Measurements from ENCODE around the gene OR6C68.
"Not testable (repeated sequence)": the region's sequence is repeated elsewhere in the genome, so short reads cannot be mapped to it uniquely, and the experiment has no call there.

OR6C68 gene

DNA sequence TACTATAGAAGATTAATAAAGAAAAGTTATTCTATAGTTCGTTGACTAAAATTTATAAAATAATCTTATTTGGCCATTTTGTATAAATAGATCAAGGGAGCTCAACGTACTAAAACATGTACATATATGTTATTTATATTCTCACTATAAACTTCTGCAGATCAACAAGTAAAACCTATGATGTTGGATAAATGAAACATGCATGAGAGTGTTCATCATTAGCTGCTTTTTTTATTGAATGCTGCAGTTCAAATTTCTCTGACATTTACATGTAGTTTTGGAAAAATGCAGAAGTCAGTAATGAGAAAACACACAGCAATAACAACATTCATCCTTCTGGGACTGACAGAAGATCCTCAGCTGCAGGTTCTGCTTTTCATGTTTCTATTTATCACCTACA, at the start of gene OR6C68:
Gene OR6C68, plus strand, starts transcription at position 301 of the 400 bp plus-strand sequence. Its CDS starts 0 bp downstream, at position 301.
- DNase-seq (ENCODE audit: low read depth, low spot score), result no peak

DNA sequence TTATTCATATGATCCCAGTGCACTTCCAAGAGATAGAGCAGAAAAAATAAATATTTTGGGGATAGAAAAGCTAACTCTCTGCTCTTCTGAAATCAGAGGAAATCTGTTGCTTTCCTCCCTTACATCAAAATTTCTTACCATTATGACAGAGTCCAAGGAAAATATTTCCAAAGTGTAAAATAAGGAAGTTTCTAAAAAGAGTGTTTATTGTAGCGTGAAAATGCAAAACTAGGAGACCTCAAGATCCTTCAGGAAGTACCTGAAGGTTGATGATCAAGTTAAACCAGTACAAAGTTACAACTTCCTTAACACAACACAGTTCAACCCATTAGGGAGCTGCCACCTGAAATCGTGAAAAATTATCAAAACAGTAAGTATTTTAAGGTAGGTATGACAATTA, 48.4 kb upstream of the OR6C68 start, which contains the start of gene OR6C2:
Gene OR6C2, plus strand, starts transcription at position 301 of the 400 bp plus-strand sequence. CDS start 8,138 bp downstream, outside the sequence.
- DNase-seq (ENCODE audit: low read depth, low spot score), result no peak

DNA sequence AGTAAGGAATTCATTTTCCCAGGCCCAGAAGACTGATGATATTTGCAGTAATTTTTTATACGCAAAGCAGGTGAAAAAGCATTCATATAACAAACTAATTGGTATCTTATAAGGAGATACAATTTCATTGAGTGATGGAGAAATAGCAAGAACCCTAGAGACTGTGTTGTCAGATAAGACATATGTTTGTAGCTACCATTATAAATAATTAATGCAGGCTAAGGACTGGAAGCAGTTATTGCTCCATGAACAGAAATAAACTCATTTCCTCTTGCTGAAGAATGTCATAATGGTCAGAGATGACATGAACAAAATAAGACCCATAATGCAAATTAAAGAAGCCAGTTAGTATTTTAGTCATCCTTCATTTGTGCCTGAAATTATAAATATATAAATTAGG, 46.8 kb upstream of the OR6C68 start:
- no peak for DNase-seq (ENCODE audit: low read depth, low spot score)

DNA sequence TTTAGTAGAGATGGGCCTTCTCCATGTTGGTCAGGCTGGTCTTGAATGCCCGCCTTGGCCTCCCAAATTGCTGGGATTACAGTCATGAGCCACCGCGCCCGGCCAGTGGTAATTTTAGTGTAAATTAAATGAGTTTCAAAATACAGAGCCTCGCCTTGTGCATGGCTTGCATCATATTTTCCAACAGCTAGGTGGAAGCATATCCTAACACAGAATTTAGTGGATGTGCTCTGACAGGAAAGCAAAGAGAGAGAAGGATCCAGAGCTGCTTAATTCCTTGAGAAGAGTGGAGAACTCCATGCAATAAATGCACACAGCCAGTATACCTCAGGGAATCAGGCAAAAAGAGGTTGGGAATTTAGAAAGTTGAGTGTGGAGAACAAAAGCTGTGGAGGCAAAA, 45.9 kb upstream of the OR6C68 start:
- no peak for DNase-seq (ENCODE audit: low read depth, low spot score)

DNA sequence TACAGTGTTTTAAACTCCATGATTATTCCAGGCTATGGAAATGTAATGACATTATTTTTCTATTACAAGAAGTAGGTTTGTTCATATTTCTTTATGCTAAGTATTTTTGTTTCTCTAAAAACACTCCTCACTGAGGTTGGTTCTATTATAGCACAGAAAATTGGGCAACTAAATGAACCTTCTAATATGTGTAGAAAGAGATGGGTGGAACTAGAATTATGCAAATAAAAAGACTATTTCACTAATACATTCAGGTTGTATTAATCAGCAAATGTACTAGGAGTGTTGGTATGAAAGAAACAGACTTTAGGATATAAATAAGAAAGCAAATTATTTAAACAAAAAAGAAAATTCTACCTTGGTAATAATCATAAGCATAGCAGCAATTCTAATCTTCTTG, 43.4 kb upstream of the OR6C68 start:
- DNase-seq (ENCODE audit: low read depth, low spot score), result no peak

DNA sequence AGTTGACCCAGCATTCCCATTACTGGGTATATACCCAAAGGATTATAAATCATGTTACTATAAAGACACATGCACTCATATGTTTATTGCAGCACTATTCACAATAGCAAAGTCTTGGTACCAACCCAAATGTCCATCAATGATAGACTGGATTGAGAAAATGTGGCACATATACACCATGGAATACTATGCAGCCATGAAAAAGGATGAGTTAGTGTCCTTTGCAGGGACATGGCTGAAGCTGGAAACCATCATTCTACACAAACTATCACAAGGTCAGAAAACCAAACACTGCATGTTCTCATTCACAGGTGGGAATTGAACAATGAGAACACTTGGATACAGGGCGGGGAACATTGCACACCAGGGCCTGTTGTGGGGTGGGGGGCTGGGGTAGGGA, 27.3 kb upstream of the OR6C68 start:
- DNase-seq (ENCODE audit: low read depth, low spot score), result not testable (repeated sequence)

DNA sequence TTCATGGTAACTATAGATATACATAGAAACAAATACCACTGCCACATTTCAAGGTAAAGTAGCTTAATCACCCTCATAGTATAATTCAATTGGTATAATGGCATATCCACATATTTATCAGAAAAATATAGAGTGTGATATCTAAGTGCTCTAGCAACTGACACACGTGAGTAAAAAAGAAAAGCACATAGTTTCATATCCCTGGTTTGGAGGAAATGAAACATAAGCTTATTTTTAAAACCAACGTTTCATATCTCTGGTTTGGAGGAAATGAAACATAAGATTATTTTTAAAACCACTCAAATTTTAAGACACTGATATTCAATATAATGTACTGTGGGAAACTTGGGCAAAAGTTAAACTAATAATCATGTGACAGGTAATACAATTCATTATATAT, 24.3 kb upstream of the OR6C68 start:
- DNase-seq (ENCODE audit: low read depth, low spot score), result no peak

DNA sequence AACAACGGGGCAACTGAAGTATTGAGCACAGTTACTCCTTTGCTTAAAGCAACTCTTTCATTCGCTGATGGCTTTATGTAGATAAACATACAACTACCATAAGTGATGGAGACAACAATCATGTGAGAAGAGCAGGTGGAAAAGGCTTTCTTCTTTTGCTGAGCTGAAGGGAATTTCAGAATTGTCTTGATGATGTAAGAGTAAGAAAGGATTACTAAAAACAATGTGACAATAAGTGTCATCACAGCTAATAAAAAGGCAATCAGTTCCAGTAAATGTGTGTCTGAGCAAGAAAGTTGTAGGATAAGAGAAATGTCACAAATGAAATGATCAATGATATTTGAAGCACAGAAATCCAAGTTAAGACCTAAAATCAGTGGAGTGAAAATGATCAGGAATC, 22.9 kb upstream of the OR6C68 start:
- DNase-seq (ENCODE audit: low read depth, low spot score), result no peak

DNA sequence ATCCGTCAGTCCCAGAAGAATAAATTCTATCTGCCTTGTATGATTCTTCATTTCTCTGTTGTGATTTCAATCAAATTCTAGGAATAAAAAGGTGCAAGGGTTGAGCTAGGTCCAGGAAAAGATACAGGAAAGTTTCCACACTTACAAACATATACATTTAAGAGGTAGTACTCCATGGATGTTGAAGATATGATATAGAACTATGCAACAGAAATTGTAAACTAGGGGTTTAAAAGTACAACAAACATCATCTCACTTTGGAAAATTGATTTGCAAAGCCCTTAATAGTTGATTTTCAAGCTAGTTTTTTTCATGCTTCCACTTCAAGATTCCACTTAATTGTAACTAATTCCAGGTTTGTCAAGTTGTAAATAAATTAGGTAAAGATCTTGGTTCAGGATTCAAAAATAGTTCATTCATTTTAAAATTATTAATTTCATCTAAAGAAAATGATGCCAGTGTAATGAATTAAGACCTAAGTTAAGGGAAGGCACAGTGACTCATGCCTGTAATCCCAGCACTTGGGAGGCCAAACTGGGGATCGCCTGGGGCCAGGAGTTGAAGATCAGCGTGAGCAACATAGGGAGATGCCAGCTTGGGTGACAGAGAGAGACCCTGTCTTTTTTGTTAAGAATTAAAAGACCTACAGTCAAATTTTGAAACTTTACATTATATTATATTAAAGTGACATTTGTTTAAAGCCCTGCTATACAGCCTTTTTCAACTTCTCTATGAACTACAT, 21.9 kb upstream of the OR6C68 start, which contains the start of gene OR6C70:
Gene OR6C70, minus strand, starts transcription at position 51 of the 742 bp plus-strand sequence. Its CDS starts 0 bp downstream, at position 51.
- no peak for DNase-seq (ENCODE audit: low read depth, low spot score)

DNA sequence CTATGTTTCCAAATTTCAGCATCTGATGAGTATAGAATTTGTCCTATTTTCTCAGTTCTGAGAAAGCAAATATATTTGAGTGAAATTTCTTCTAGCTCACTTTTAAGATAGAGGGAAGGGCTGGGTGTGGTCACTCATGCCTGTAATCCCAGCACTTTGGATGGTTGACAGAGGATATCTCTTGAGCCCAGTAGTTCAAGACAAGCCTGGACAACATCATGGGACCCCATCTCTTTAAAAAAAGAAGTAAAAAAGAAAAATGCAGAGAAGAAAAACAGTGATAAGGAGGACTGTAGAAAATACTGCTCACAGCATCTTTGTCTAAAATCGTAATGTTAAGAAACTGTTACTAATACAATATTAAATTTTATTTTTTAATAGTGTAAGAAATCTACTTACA, 19.9 kb upstream of the OR6C68 start:
- no peak for DNase-seq (ENCODE audit: low read depth, low spot score)

DNA sequence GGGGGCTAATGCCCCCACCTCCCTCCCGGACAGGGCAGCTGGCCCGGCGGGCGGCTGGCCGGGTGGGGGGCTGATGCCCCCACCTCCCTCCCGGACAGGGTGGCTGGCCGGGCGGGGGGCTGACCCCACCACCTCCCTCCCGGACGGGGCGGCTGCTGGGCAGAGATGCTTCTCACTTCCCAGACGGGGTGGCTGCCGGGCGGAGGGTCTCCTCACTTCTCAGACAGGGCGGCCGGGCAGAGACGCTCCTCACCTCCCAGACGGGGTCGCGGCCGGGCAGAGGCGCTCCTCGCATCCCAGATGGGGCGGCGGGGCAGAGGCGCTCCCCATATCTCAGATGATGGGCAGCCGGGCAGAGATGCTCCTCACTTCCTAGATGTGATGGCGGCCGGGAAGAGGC, 13.0 kb upstream of the OR6C68 start:
- DNase-seq (ENCODE audit: low read depth, low spot score), result not testable (repeated sequence)

DNA sequence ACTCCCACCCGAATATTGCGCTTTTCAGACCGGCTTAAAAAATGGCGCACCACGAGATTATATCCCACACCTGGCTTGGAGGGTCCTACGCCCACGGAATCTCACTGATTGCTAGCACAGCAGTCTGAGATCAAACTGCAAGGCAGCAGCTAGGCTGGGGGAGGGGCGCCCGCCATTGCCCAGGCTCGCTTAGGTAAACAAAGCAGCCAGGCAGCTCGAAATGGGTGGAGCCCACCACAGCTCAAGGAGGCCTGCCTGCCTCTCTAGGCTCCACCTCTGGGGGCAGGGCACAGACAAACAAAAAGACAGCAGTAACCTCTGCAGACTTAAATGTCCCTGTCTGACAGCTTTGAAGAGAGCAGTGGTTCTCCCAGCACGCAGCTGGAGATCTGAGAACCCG, 7.9 kb upstream of the OR6C68 start:
- not testable (repeated sequence) for DNase-seq (ENCODE audit: low read depth, low spot score)

DNA sequence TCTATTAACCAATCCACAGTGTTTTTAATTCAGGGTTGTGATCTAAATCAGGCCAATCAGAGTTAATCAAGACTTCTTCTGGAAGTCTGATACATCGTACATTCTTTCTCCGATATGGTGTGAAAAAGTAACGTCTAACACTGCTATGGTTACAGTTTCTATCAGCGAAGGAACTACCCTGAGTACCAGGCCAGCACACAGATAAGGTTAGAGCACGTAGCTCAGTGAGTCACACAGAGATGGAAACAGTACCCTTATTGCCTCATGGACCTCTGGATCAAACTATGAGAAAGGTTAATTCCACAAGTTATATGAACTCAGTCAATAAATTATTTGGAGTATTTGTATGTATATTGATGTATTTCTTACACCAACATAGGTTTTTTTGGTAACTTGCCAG, 3.3 kb downstream of the OR6C68 start:
- DNase-seq (ENCODE audit: low read depth, low spot score), result no peak

DNA sequence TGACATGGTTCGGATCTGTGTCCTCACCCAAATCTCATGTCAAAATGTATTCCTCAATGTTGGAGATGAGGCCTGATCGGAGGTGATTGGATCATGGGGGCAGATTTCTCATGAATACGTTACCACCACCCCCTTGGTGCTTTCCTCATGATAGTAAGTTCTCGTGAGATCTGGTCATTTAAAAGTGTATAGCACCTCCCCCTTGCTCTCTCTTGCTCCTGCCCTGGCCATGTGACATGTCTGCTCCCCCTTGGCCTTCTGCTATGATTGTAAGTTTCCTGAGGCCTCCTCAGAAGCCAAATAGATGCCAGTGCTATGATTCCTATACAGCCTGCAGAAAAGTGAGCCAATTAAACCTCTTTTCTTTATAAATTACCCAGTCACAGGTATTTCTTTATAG, 7.1 kb downstream of the OR6C68 start:
- DNase-seq (ENCODE audit: low read depth, low spot score), result no peak

DNA sequence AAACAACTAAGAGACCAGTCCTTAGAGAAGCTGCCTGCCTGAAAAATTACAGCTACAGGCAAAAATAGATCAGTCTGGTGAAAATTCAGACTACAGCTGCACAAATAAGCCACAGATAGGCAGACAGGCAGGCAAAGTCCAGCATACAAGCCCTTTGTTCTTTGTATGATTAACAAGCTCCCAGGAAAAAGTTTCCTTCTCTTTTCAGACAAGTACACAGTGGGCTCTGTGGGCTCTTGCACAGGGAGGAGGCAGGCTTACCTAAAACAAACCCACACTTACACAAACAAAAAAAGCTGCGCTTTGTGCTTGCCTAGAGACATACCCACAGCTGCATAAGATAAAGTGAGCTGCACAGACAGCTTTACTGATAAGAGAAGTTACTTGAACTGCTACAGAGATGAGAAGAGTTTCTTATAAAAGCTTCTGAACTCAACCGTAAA, 7.7 kb downstream of the OR6C68 start:
- no peak for DNase-seq (ENCODE audit: low read depth, low spot score)

DNA sequence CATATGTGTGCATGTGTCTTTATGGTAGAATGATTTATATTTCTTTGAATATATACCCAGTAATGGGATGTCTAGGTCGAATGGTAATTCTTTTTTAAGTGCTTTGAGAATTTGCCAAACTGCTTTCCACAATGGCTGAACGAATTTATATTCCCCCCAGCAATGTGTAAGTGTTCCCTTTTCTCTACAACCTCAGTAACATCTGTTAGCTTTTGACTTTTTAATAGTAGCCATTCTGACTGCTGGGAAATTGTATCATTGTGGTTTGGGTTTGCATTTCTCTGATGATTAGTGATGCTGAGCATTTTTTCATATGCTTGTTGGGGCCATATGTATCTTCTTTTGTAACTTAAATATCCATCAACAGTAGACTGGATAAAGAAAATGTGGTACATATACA, 9.4 kb downstream of the OR6C68 start:
- no peak for DNase-seq (ENCODE audit: low read depth, low spot score)

DNA sequence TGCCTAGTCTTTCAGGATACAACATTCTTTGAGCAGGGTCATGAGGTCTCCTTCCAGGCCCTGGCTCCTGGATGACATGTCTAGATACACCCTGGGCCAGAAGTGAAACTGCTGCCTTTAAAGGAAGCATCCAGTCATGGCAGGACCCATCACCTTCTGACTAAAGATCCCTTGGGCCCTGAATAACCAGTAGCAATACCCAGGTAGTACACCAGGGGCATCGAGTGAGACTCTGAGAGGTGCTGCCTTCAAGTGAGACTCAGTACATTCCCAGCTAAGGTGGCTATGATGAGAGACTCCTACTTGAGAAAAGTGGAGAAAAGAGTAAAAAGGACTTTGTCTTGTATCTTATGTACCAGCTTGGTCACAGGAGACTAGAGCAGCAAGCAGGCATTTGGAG, 23.5 kb downstream of the OR6C68 start:
- DNase-seq (ENCODE audit: low read depth, low spot score), result no peak

DNA sequence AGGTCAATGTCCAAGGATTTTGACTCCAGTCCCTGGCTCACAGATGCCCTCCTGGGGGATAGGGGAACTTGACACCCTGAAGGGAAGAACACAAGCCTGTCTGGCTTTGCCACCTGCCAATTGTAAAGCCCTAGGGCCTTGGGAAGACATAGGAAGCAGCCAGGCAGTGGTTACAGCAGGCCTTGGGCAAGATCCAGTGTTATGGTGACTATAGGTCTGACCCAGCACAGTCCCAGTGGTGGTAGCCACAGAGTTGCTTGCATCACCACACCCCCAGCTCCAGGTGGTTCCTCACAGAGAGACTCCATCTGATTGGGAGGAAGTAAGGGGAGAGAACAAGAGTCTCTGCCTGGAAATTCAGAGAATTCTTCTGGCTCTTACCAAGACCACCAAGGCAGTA, 24.2 kb downstream of the OR6C68 start:
- DNase-seq (ENCODE audit: low read depth, low spot score), result no peak
